Measurements from ENCODE around the gene SMIM21.

DNA sequence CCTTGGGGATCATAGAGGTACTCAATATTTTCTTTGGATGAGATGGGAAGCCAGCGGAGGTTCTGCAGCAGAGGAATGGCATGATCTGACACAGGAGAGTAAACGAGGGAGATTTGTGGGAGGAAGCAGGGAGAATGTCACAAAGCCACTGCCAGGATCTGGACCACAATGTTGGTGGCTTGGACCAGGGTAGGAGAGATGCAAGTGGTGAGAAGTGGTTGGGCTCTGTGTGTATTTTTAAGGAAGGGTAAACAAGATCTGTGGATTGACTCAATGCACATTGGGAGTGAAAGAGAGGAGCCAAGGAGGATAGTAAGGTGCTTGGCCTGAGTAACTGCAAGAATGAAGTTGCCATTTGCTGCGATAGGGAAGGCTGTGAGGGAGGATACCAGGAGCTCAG is 10.5 kb upstream of the SMIM21 start:
- TF ChIP-seq, protein P1, sequence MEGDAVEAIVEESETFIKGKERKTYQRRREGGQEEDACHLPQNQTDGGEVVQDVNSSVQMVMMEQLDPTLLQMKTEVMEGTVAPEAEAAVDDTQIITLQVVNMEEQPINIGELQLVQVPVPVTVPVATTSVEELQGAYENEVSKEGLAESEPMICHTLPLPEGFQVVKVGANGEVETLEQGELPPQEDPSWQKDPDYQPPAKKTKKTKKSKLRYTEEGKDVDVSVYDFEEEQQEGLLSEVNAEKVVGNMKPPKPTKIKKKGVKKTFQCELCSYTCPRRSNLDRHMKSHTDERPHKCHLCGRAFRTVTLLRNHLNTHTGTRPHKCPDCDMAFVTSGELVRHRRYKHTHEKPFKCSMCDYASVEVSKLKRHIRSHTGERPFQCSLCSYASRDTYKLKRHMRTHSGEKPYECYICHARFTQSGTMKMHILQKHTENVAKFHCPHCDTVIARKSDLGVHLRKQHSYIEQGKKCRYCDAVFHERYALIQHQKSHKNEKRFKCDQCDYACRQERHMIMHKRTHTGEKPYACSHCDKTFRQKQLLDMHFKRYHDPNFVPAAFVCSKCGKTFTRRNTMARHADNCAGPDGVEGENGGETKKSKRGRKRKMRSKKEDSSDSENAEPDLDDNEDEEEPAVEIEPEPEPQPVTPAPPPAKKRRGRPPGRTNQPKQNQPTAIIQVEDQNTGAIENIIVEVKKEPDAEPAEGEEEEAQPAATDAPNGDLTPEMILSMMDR (conservative IDR thresholded peaks at IDR 0.05): no peak
- no peak for TF ChIP-seq ZFX (IDR thresholded peaks at IDR 0.05)

Measured in C4-2B (cell line).